ENCODE data around the gene KDELR3.

The KDELR3 gene

GRCh38 chr22:38519453-38520250 is 51.8 kb downstream of the KDELR3 start:
- DNase-seq (ENCODE audit: low read depth in 2 of 2): no peak

GRCh38 chr22:38523029-38523428 is 55.1 kb downstream of the KDELR3 start:
- DNase-seq (ENCODE audit: low read depth in 2 of 2): no peak

GRCh38 chr22:38523479-38523878 is 55.6 kb downstream of the KDELR3 start:
- DNase-seq (ENCODE audit: low read depth in 2 of 2): no peak

GRCh38 chr22:38524429-38524828 is 56.5 kb downstream of the KDELR3 start:
- DNase-seq (ENCODE audit: low read depth in 2 of 2): no peak

- DNase-seq (ENCODE audit: low read depth in 2 of 2): no peak
These were observed 63.5 kb downstream of the KDELR3 start for GRCh38 chr22:38531251-38531938.
